Hematopoietic multipotent progenitor cell (in vitro differentiated cells): ENCODE measurements around the gene FAM83D. TPM values are rescaled to one million over a fixed set of nuclear protein-coding genes. Genes with fewer than 3 reads are reported as not detected.

Experiments used
- DNase-seq, 3 donors: peaks; one replicate each; pipeline ENCODE4 v3.0.0-alpha.2; 2011 to 2015; ENCODE audit warnings: low read depth in 2 of 3, low spot score in 2 of 3
- total RNA-seq: library from RNA; depleted of rRNA; stranded (reverse); fragments of >200 nt; gene quantifications from one replicate; pipeline ENCODE4 v1.2.3, GENCODE V29; 2012

FAM83D gene
- total RNA-seq, 1 donor = 9.4 TPM

- peak; percentile 95 to 98 (median 98) for DNase-seq
Observed at GRCh38 chr20:38962044-38962927, 36.1 kb downstream of the FAM83D start, which contains the start of gene DHX35. Gene DHX35 (plus strand): TSS chr20:38962344. CDS start chr20:38962368, 24 bp downstream.

- peak in 2 of 3 donors; percentile 1 to 44 for DNase-seq
Observed at GRCh38 chr20:38962928-38963401, 36.7 kb downstream of the FAM83D start.

DNA sequence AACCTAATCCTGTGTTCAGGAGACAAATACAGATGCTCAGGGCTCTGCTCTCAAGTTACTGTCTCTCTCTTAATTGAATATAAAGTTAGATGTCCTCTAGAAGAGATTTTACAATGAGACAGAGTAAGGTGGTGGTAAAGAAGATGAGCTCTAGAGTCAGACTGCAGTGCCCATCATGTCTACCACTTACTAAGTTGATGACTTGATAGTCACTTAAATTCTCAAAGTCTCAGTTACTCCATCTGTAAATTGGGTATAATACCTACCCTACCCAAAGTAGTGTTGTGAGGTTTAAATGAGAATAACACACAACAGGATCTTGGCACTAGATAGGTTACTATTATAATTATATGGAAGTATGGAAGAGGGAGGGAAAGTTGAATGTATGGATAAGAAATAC lies 37.5 kb downstream of the FAM83D start:
- no peak for DNase-seq

DNA sequence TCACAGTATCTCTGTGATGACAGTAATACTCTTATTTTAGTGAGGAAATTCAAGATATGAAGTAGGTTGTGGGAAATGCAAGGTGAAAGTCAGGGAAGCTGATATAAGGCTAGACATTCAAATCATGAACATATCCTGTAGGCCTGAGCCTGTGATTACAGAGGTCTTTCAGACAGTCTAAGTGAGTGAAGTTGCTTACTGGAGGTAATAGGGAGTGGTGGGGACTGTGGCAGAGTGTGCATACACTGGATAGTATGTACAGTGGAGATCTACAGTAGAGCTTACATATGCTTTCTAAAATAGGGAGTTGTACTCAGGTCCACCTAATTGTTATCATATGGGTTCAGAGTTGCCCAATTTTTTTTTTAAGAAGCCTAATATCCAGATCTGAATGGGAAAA lies 39.0 kb downstream of the FAM83D start:
- no peak for DNase-seq

GRCh38 chr20:38968090-38968489 lies 41.9 kb downstream of the FAM83D start:
- DNase-seq = no peak

- DNase-seq = no peak
Observed at GRCh38 chr20:38969708-38970107, 43.5 kb downstream of the FAM83D start.

DNA sequence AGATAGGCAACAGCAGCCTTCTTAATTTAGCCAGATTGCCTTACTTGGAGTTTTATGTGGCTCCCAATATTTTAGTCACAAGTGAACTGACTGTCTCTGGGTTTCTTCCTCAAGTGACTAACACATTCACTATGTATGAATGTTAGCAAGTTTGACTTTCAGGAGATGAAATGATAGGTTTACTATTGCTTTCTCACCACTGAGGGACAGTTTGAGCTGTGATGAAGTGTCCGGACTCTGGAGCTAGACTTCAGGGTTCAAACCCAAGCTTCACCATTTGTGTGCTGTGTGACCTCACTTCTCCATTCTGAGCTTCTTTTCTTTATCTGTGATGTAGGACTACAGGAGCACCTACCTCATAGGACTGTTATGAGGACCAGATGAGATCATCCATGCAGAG lies 44.1 kb downstream of the FAM83D start:
- no peak for DNase-seq

GRCh38 chr20:38973107-38973506 lies 46.9 kb downstream of the FAM83D start:
- DNase-seq = no peak

GRCh38 chr20:38973645-38974044 lies 47.4 kb downstream of the FAM83D start:
- DNase-seq = no peak

- no peak for DNase-seq
Observed at GRCh38 chr20:38975539-38976120, 49.4 kb downstream of the FAM83D start.

- DNase-seq = no peak
Observed at GRCh38 chr20:38979434-38979833, 53.2 kb downstream of the FAM83D start.

DNA sequence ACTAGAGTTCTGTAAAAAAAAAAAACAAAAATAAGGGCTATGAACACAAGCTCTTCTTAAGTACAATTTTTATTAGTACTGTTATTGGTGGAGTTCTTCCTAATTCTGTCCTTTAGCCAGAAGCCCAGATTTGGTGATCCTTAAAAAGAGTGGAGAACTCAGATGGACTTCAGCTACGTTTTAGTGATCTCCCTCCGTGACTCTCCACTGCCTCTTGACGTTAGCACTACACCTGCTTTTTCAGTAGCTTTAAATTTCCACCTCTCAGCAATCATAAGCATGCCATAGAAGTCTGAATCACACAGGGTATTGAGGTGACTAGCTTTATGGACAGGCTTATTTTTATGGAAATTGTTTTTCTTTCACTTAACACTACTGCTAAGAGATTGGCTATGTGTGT lies 53.6 kb downstream of the FAM83D start:
- no peak for DNase-seq

DNA sequence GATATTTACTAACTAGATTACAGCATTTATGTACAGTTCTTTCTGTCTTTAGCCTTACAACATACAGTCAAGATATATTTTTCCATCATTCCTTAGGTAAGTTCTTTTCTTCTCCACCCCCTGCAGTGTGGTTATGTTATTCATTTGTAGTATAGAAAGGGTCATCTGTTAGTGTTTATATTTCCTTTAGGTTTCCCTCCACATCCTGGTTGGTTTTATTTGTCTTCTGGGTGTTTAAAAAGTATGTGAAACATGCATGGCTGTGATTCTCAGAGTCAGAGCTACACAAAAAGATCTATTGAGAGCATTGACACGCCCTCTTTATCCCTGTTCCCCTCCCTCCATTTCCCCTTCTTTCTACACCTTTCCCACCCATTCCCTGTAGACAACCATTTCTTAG lies 56.1 kb downstream of the FAM83D start:
- no peak for DNase-seq

DNA sequence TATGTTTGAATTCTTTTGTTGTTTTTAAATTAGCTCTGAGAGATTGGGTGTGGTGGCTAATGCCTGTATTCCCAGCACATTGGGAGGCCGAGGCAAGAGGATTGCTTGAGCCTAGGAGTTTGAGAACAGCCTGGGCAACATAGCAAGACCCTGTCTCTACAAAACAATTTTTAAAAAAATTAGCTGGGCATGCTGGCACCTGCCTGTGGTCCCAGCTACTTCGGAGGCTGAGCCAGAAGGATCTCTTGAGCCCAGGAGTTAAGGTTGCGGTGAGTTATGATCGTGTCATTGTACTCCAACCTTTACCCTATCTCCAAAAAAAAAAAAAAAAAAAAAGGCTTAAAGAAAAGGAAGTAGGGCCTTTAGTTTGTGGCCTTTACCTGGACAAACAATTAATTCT lies 58.8 kb downstream of the FAM83D start:
- no peak for DNase-seq

DNA sequence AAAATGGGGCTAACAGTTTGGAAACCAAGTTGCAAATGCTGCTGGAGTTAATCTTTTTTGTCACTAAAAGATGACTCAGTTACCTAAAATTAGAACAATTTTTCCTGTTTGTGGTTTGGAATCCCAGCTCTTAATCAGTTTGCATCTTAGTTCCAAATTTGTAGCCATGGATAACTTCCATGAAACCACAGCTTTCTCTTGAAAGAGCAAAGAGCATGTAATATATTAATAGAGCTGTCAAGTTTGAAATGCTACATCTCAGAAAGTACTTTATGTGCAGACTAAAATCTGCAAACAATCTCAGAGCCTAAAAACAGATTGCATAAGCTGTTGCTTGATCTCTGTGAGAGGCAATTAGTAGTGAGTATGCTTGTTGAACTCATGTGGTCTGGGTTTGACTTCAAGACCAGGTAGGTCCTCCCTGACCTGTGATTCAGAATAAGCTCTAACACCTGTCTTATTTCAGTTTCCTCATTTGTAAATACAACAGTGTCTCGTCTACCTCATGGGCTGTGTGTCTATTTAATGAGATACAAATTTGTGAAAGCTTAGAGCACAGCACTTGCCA lies 59.5 kb downstream of the FAM83D start:
- DNase-seq = no peak

DNA sequence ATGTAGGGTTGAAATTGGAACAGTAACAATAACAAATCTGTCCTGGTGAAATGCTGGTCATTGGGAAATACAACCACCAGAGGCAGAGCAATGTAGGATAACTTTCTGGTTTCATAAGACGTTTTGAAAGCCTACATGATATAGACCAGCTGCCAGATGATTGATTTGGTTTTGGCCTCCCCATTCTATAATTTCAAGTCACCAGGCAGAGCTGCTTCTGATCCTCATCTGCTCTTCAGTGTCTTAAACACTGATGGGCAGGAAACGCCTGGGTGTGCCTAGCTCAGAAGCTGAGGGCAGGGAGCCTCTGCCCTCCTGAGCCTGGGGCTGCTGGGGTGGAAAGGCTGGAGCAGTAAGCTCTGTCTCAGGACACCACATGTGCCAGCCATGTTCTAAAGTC lies 60.4 kb downstream of the FAM83D start:
- DNase-seq = no peak

DNA sequence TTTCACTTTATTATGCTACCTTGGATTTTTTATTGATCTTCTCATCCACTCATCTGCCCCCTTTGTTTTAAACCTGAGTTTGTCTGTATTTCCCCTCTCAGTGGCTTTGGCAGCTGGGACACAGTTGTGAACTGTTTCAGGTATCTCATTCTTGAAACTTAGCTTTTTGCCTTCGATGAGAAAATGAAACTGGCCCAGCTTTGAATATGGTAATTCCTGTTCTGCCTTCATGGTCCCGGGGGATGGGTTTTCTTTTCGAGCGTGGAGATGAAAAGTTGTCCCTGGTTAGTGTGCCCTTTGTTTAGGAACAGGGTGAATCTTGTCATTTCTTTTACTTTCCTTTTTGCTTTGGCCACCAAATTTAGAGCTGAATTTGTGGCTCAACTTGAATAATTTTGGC lies 61.6 kb downstream of the FAM83D start:
- DNase-seq = peak in 1 of 3 donors; percentile 1

DNA sequence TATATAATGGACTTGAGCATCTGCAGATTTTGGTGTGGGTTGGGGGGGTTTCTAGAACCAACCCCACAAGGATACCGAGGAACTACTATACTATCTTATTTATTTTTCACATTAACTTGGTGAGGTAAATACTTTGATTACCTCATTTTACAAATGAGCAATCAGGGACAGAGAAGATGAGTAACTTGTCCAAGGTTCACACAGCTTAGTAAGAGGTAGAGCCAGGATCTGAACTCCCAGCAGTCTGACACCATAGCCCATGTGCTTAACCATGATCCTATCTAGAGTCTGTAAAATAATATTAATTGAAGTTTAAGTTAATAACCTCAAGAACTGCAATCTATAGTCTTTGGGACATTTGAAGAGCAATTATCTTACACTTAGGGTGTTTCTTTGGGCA lies 64.5 kb downstream of the FAM83D start:
- DNase-seq = no peak

- DNase-seq = no peak
Observed at GRCh38 chr20:38991814-38992704, 65.8 kb downstream of the FAM83D start.

- no peak for DNase-seq
Observed at GRCh38 chr20:38995536-38996044, 69.4 kb downstream of the FAM83D start.
